ENCODE measurements around the gene CELSR1. TPM values are rescaled to one million over a fixed set of nuclear protein-coding genes. Genes with fewer than 3 reads are reported as not detected.

CELSR1 gene
- total RNA-seq, 1 donor from 2014 or later = 32.9 TPM

GRCh38 chr22:46515208-46516111 is 22.0 kb downstream of the CELSR1 start:
- peak in 1 of 2 donors; percentile 87 for DNase-seq (ENCODE audit: extremely low spot score in 2 of 2)
- peaks cover 26% of the 10 kb centered on the region for H3K4me1 ChIP-seq
- TF ChIP-seq POLR2AphosphoS5 (IDR thresholded peaks at IDR 0.05; ENCODE audit: insufficient read depth in 1 of 2, low read depth in 1 of 2) = no peak
- TF ChIP-seq CTCF (IDR thresholded peaks at IDR 0.05) = no peak

GRCh38 chr22:46514592-46515207 is 22.7 kb downstream of the CELSR1 start:
- H3K27ac ChIP-seq = peak overlapping the region; percentile 6
- no peak for DNase-seq (ENCODE audit: extremely low spot score in 2 of 2)

More at GRCh38 chr22:46515208-46516111, 22.0 kb downstream of the CELSR1 start:
- Histone ChIP-seq H3K27me3 (no peaks in the 10 kb centered on the region), H3K4me3 (no peak overlapping the region), H3K27ac (no peak overlapping the region), H3K9me3 (no peaks in the 10 kb centered on the region), H3K36me3 (no peaks in the 10 kb centered on the region)
- intact Hi-C loops (cut with DNase I) = no loop called here

GRCh38 chr22:46513908-46514550 is 23.4 kb downstream of the CELSR1 start:
- no peak for DNase-seq (ENCODE audit: extremely low spot score in 2 of 2)
- H3K27ac ChIP-seq = peak overlapping the region; percentile 6
- intact Hi-C loops (cut with DNase I) = no loop called here
- no peak for TF ChIP-seq POLR2A (IDR thresholded peaks at IDR 0.05)
- H3K4me3 ChIP-seq = no peak overlapping the region
- H3K4me1 ChIP-seq = peaks cover 26% of the 10 kb centered on the region
- H3K36me3 ChIP-seq = no peaks in the 10 kb centered on the region
- no peaks in the 10 kb centered on the region for H3K27me3 ChIP-seq
- H3K9me3 ChIP-seq = no peaks in the 10 kb centered on the region

More at GRCh38 chr22:46514592-46515207, 22.7 kb downstream of the CELSR1 start:
- intact Hi-C loops (cut with DNase I) = no loop called here
- TF ChIP-seq POLR2AphosphoS5 (IDR thresholded peaks at IDR 0.05; ENCODE audit: insufficient read depth in 1 of 2, low read depth in 1 of 2) = no peak
- no peak for TF ChIP-seq POLR2A (IDR thresholded peaks at IDR 0.05)
- TF ChIP-seq CTCF (IDR thresholded peaks at IDR 0.05) = no peak
- Histone ChIP-seq H3K4me1 (peaks cover 26% of the 10 kb centered on the region), H3K9me3 (no peaks in the 10 kb centered on the region), H3K27me3 (no peaks in the 10 kb centered on the region), H3K4me3 (no peak overlapping the region), H3K36me3 (no peaks in the 10 kb centered on the region)

GRCh38 chr22:46512683-46513082 is 24.7 kb downstream of the CELSR1 start:
- intact Hi-C loops (cut with DNase I) = no loop called here
- Histone ChIP-seq H3K27ac (no peak overlapping the region), H3K4me1 (peaks cover 37% of the 10 kb centered on the region), H3K36me3 (no peaks in the 10 kb centered on the region), H3K27me3 (no peaks in the 10 kb centered on the region), H3K9me3 (no peaks in the 10 kb centered on the region), H3K4me3 (no peak overlapping the region)
- no peak for TF ChIP-seq POLR2A (IDR thresholded peaks at IDR 0.05)
- TF ChIP-seq POLR2AphosphoS5 (IDR thresholded peaks at IDR 0.05; ENCODE audit: insufficient read depth in 1 of 2, low read depth in 1 of 2) = no peak
- no peak for TF ChIP-seq CTCF (IDR thresholded peaks at IDR 0.05)
- no peak for DNase-seq (ENCODE audit: extremely low spot score in 2 of 2)

GRCh38 chr22:46512039-46512370 is 25.4 kb downstream of the CELSR1 start:
- intact Hi-C loops (cut with DNase I) = no loop called here
- H3K9me3 ChIP-seq = no peaks in the 10 kb centered on the region
- H3K4me1 ChIP-seq = peaks cover 42% of the 10 kb centered on the region
- H3K27ac ChIP-seq = no peak overlapping the region
- H3K27me3 ChIP-seq = no peaks in the 10 kb centered on the region
- no peak for TF ChIP-seq POLR2A (IDR thresholded peaks at IDR 0.05)
- no peak for DNase-seq (ENCODE audit: extremely low spot score in 2 of 2)
- no peak overlapping the region for H3K4me3 ChIP-seq
- H3K36me3 ChIP-seq = no peaks in the 10 kb centered on the region

Measured in vagina (tissue), 2 donors.